IMR-90 (cell line): ENCODE results near the gene PTPRG.

Experiments
- CHD1 ChIP-seq: IDR thresholded peaks from 2 replicates; pipeline ENCODE4 v1.6.1; 2012; ENCODE audit warnings: low read depth, low read length, improper control_type of control experiment
- FOS ChIP-seq: fragments of 150-350 bp; IDR thresholded peaks from 2 replicates; pipeline ENCODE4 v1.6.1; 2016; ENCODE audit warnings: low read depth, low read length
- TF ChIP-seq, protein P1 (sequence below): conservative IDR thresholded peaks from 2 replicates; pipeline ENCODE4 v1.5.1; 2012; ENCODE audit warnings: mild to moderate bottlenecking, low read depth, low read length, improper control_type of control experiment

DNA sequence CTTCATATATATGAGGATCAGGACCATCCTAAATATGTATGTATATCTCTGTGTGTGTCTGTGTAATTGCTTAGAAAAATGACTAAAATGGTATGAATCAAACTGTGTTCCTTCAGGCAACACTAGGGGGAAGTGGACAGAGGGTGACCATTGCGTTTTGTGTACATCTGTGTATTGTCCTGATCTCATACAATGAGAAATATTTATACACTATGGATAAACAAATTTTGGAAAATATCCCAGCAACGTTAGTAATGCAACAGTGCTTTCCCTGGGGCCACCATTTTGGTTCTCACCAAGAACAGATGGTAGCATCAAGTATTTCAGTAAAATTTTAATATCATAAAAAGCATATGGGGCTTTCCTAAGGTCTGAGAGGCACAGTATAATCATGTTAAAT, 130.1 kb downstream of the PTPRG start:
- TF ChIP-seq, protein P1, sequence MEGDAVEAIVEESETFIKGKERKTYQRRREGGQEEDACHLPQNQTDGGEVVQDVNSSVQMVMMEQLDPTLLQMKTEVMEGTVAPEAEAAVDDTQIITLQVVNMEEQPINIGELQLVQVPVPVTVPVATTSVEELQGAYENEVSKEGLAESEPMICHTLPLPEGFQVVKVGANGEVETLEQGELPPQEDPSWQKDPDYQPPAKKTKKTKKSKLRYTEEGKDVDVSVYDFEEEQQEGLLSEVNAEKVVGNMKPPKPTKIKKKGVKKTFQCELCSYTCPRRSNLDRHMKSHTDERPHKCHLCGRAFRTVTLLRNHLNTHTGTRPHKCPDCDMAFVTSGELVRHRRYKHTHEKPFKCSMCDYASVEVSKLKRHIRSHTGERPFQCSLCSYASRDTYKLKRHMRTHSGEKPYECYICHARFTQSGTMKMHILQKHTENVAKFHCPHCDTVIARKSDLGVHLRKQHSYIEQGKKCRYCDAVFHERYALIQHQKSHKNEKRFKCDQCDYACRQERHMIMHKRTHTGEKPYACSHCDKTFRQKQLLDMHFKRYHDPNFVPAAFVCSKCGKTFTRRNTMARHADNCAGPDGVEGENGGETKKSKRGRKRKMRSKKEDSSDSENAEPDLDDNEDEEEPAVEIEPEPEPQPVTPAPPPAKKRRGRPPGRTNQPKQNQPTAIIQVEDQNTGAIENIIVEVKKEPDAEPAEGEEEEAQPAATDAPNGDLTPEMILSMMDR, result no peak
- TF ChIP-seq CHD1 (no peak), FOS (no peak)
